Activated CD4-positive, alpha-beta T cell treated with anti-CD3 and anti-CD28 coated beads, Interleukin-2, amount 10 ng/mL, durations not matched to agents 7 days and 5 days (primary cell): ENCODE results near the gene WDFY4. TPM values are rescaled to one million over a fixed set of nuclear protein-coding genes. Genes with fewer than 3 reads are reported as not detected.

ENCODE experiments used
- CTCF ChIA-PET: fragments of 350-600 bp; sonication (Branson Sonifier 250); formaldehyde crosslinking; loops from one replicate; lab custom pipeline; 2021; ENCODE audit warnings: antibody characterized with exemption; lab: Charles Lee
- POLR2A ChIA-PET: fragments of 350-600 bp; sonication (Branson Sonifier 250); formaldehyde crosslinking; loops from one replicate; lab custom pipeline; 2021; ENCODE audit warnings: antibody characterized with exemption; lab: Charles Lee
- DNase-seq: peaks from one replicate; pipeline ENCODE4 v3.0.0-alpha.2; 2020
- H3K27ac Mint-ChIP-seq: one replicate; pipeline ENCODE4 v1.8.0; 2021; ENCODE audit warnings: mild to moderate bottlenecking, moderate library complexity, mixed read lengths
- H3K27me3 Mint-ChIP-seq: one replicate; pipeline ENCODE4 v1.8.0; 2021; ENCODE audit warnings: mixed read lengths
- H3K36me3 Mint-ChIP-seq: one replicate; pipeline ENCODE4 v1.8.0; 2021; ENCODE audit warnings: low read depth, mixed read lengths
- H3K4me1 Mint-ChIP-seq: one replicate; pipeline ENCODE4 v1.8.0; 2021; ENCODE audit warnings: mixed read lengths
- H3K4me3 Mint-ChIP-seq: one replicate; pipeline ENCODE4 v1.8.0; 2021; ENCODE audit warnings: mild to moderate bottlenecking, moderate library complexity, mixed read lengths
- H3K9me3 Mint-ChIP-seq: one replicate; pipeline ENCODE4 v1.8.0; 2021; ENCODE audit warnings: mixed read lengths
- total RNA-seq, 2 experiments: library from RNA; stranded (reverse); gene quantifications; one replicate each; pipeline ENCODE4 v1.2.3, GENCODE V29; 2021

Gene WDFY4
- total RNA-seq, 2 experiments from 2014 or later: 0.37 to 0.40 TPM

GRCh38 chr10:48768926-48769325 lies 84.3 kb downstream of the WDFY4 start:
- CTCF ChIA-PET: no interaction called here
- POLR2A ChIA-PET: no interaction called here
- no peak overlapping the region for H3K4me3 Mint-ChIP-seq
- no peak for DNase-seq
- H3K27ac Mint-ChIP-seq: no peak overlapping the region
- no peaks in the 10 kb centered on the region for H3K36me3 Mint-ChIP-seq
- H3K9me3 Mint-ChIP-seq: no peaks in the 10 kb centered on the region
- no peaks in the 10 kb centered on the region for H3K27me3 Mint-ChIP-seq
- no peaks in the 10 kb centered on the region for H3K4me1 Mint-ChIP-seq

- Mint-ChIP-seq H3K4me1 (no peaks in the 10 kb centered on the region), H3K4me3 (no peak overlapping the region), H3K27me3 (no peaks in the 10 kb centered on the region), H3K9me3 (no peaks in the 10 kb centered on the region), H3K27ac (no peak overlapping the region), H3K36me3 (no peaks in the 10 kb centered on the region)
- no peak for DNase-seq
- ChIA-PET POLR2A (no interaction called here), CTCF (no interaction called here)
Observed at GRCh38 chr10:48769706-48770435, 85.2 kb downstream of the WDFY4 start.

DNA sequence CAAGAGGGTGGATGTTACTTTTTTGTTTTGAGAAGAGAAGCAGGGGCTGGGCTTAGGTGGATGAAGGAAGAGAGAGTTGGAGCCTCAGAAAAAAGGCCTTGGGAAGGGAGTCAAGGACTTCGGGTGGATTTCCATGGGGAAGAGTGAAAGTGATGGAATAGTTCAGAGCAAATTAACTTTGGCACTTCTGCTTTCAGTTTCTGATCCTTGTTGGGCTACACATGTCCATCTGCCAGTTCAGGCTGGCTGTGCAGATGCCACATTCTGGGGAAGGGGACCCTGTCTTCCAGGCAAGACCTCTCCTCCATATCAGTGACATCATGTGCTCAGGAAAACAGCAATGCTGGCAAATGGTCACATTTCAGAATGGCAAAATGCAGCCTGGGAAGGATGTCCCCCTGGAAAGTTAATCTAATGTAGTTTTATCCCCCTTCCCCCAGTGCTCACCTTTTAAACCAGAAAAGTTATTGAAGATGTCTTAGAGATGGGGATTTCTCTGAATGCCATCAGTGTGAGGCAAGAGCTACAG lies 86.0 kb downstream of the WDFY4 start:
- Mint-ChIP-seq H3K27ac (no peak overlapping the region), H3K4me3 (no peak overlapping the region), H3K4me1 (no peaks in the 10 kb centered on the region), H3K27me3 (no peaks in the 10 kb centered on the region), H3K36me3 (no peaks in the 10 kb centered on the region), H3K9me3 (no peaks in the 10 kb centered on the region)
- DNase-seq: no peak
- ChIA-PET POLR2A (no interaction called here), CTCF (no interaction called here)

DNA sequence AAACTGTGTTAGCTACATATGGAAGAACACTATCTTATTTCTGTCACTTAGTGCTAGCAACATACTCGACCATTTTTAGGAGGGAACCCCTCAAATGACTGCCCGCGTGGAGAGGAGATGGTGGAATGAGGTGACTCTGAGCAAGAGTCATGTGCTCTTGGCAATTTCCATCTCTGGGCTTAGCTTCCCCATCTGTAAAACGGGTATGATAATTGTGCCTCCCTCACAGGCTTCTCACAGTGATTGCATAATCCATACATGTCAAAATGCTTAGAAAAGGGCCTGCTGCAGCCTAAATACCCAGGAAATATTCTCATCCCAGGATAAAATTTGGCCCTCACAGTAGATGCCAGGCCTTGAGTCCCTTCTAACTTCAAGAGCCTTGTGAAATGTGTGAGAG lies 86.6 kb downstream of the WDFY4 start:
- no peak overlapping the region for H3K27ac Mint-ChIP-seq
- no peaks in the 10 kb centered on the region for H3K27me3 Mint-ChIP-seq
- DNase-seq: no peak
- no peaks in the 10 kb centered on the region for H3K9me3 Mint-ChIP-seq
- H3K4me3 Mint-ChIP-seq: no peak overlapping the region
- ChIA-PET CTCF (no interaction called here), POLR2A (no interaction called here)
- H3K4me1 Mint-ChIP-seq: no peaks in the 10 kb centered on the region
- no peaks in the 10 kb centered on the region for H3K36me3 Mint-ChIP-seq

- CTCF ChIA-PET: no interaction called here
- DNase-seq: no peak
- no peaks in the 10 kb centered on the region for H3K36me3 Mint-ChIP-seq
- no peaks in the 10 kb centered on the region for H3K27me3 Mint-ChIP-seq
- POLR2A ChIA-PET: no interaction called here
- H3K27ac Mint-ChIP-seq: no peak overlapping the region
- H3K9me3 Mint-ChIP-seq: no peaks in the 10 kb centered on the region
- H3K4me1 Mint-ChIP-seq: no peaks in the 10 kb centered on the region
- no peak overlapping the region for H3K4me3 Mint-ChIP-seq
Observed at GRCh38 chr10:48772059-48772458, 87.4 kb downstream of the WDFY4 start.

GRCh38 chr10:48773580-48773979 lies 88.9 kb downstream of the WDFY4 start:
- H3K36me3 Mint-ChIP-seq: no peaks in the 10 kb centered on the region
- POLR2A ChIA-PET: no interaction called here
- no peak overlapping the region for H3K27ac Mint-ChIP-seq
- H3K4me3 Mint-ChIP-seq: no peak overlapping the region
- CTCF ChIA-PET: no interaction called here
- no peaks in the 10 kb centered on the region for H3K9me3 Mint-ChIP-seq
- DNase-seq: no peak
- no peaks in the 10 kb centered on the region for H3K27me3 Mint-ChIP-seq
- H3K4me1 Mint-ChIP-seq: no peaks in the 10 kb centered on the region

- Mint-ChIP-seq H3K27ac (no peak overlapping the region), H3K4me3 (no peak overlapping the region), H3K9me3 (no peaks in the 10 kb centered on the region), H3K27me3 (no peaks in the 10 kb centered on the region), H3K36me3 (no peaks in the 10 kb centered on the region), H3K4me1 (no peaks in the 10 kb centered on the region)
- ChIA-PET POLR2A (no interaction called here), CTCF (interaction anchor here (1.3 kb wide), 1 partner anchor 123 kb away, joined by 3 read pairs; no protein-coding TSS in a partner anchor)
- DNase-seq: no peak
Observed at GRCh38 chr10:48774416-48775205, 89.9 kb downstream of the WDFY4 start.

GRCh38 chr10:48775206-48775517 lies 90.5 kb downstream of the WDFY4 start:
- no peak overlapping the region for H3K4me3 Mint-ChIP-seq
- ChIA-PET CTCF (interaction anchor here (1.3 kb wide), 1 partner anchor 123 kb away, joined by 3 read pairs; no protein-coding TSS in a partner anchor), POLR2A (no interaction called here)
- no peak for DNase-seq
- H3K4me1 Mint-ChIP-seq: no peaks in the 10 kb centered on the region
- no peaks in the 10 kb centered on the region for H3K27me3 Mint-ChIP-seq
- H3K9me3 Mint-ChIP-seq: no peaks in the 10 kb centered on the region
- H3K27ac Mint-ChIP-seq: no peak overlapping the region
- H3K36me3 Mint-ChIP-seq: no peaks in the 10 kb centered on the region

- CTCF ChIA-PET: no interaction called here
- no peaks in the 10 kb centered on the region for H3K9me3 Mint-ChIP-seq
- no peak for DNase-seq
- POLR2A ChIA-PET: no interaction called here
- no peak overlapping the region for H3K27ac Mint-ChIP-seq
- H3K27me3 Mint-ChIP-seq: no peaks in the 10 kb centered on the region
- no peaks in the 10 kb centered on the region for H3K4me1 Mint-ChIP-seq
- no peaks in the 10 kb centered on the region for H3K36me3 Mint-ChIP-seq
- no peak overlapping the region for H3K4me3 Mint-ChIP-seq
Observed at GRCh38 chr10:48776005-48776522, 91.4 kb downstream of the WDFY4 start.

- no peak overlapping the region for H3K27ac Mint-ChIP-seq
- no peak overlapping the region for H3K4me3 Mint-ChIP-seq
- H3K9me3 Mint-ChIP-seq: no peaks in the 10 kb centered on the region
- DNase-seq: no peak
- ChIA-PET CTCF (no interaction called here), POLR2A (no interaction called here)
- no peaks in the 10 kb centered on the region for H3K27me3 Mint-ChIP-seq
- H3K36me3 Mint-ChIP-seq: no peaks in the 10 kb centered on the region
- no peaks in the 10 kb centered on the region for H3K4me1 Mint-ChIP-seq
Observed at GRCh38 chr10:48776528-48776927, 91.9 kb downstream of the WDFY4 start.

DNA sequence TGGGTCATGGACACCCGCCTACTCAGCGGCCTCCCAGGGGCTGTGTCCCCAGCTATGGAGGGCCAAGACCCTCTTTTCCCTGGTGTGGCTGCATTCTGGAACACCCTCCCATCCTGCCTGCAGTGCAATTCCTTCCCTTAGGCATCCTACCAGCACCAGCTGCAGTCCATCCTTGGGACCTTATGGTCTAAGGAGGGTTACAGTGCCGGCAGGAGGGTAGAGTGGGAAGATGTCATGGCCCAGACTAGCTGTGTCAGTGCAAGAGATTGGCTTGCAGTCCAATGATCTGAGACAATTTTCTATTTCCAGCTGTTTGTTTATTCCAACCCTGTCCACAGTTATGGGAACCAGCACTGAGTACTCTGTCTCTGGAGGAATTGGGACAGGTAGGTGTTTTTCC lies 92.4 kb downstream of the WDFY4 start:
- CTCF ChIA-PET: no interaction called here
- Mint-ChIP-seq H3K4me1 (no peaks in the 10 kb centered on the region), H3K27me3 (no peaks in the 10 kb centered on the region), H3K27ac (no peak overlapping the region), H3K36me3 (no peaks in the 10 kb centered on the region), H3K4me3 (no peak overlapping the region), H3K9me3 (no peaks in the 10 kb centered on the region)
- POLR2A ChIA-PET: no interaction called here
- no peak for DNase-seq

DNA sequence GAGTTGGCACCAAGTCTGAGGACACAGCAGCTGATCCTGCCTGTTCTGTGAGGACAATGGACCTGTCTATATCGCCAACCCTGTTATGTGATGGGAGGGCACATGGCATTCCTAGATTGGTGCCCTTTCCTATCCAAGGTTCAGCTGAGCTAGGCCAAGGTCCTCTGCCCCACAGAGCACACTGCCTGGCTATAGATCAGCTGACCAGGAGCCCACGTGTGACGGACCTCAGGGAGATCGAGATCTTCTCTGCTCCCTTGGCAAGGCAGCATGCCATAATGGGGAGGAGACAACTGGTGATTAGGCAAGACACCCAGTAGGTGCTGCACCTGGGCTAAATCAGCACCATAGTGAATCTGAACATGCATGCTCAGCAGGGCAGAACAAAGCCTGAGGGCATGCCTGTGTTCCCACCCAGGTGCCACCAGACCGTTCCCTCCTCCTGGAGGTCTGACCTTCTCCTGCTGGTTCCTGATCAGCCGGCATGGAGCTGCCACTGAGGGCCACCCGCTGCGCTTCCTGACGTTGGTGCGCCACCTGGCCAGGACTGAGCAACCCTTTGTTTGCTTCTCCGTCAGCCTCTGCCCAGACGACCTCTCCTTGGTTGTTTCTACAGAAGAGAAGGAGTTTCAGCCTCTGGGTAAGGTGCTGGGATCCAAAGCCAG lies 93.7 kb downstream of the WDFY4 start:
- DNase-seq: no peak
- H3K27me3 Mint-ChIP-seq: peaks cover 2% of the 10 kb centered on the region
- H3K36me3 Mint-ChIP-seq: no peaks in the 10 kb centered on the region
- no peaks in the 10 kb centered on the region for H3K9me3 Mint-ChIP-seq
- CTCF ChIA-PET: no interaction called here
- H3K4me1 Mint-ChIP-seq: no peaks in the 10 kb centered on the region
- POLR2A ChIA-PET: no interaction called here
- H3K4me3 Mint-ChIP-seq: no peak overlapping the region
- H3K27ac Mint-ChIP-seq: no peak overlapping the region

- Mint-ChIP-seq H3K9me3 (no peaks in the 10 kb centered on the region), H3K4me3 (no peak overlapping the region), H3K27me3 (peaks cover 2% of the 10 kb centered on the region), H3K36me3 (no peaks in the 10 kb centered on the region), H3K4me1 (no peaks in the 10 kb centered on the region), H3K27ac (no peak overlapping the region)
- CTCF ChIA-PET: no interaction called here
- DNase-seq: no peak
- POLR2A ChIA-PET: no interaction called here
Observed at GRCh38 chr10:48779077-48779476, 94.4 kb downstream of the WDFY4 start.
